Esophagus muscularis mucosa (tissue), 4 donors: Measurements from ENCODE around the gene CEBPZOS. TPM values are rescaled to one million over a fixed set of nuclear protein-coding genes. Genes with fewer than 3 reads are reported as not detected.

Source experiments
- DNase-seq: peaks from one replicate; pipeline ENCODE4 v3.0.0-alpha.2; 2017; ENCODE audit errors: extremely low spot score
- H3K27ac ChIP-seq, 4 donors: fragments of 200-600 bp; sonication (generic); replicated peaks in 1 of 4; 1 replicate in 3 of 4; 2 replicates in 1 of 4; pipeline ENCODE4 v1.5.1; 2016 to 2019; ENCODE audit warnings: mild to moderate bottlenecking in 1 of 4
- H3K27me3 ChIP-seq, 4 donors: fragments of 200-600 bp; sonication (generic); one replicate each; pipeline versions ENCODE4 v1.5.1 to v1.6.0; 2016 to 2019
- H3K36me3 ChIP-seq, 4 donors: fragments of 200-600 bp; sonication (generic); one replicate each; pipeline ENCODE4 v1.5.1; 2016 to 2019
- H3K4me1 ChIP-seq, 4 donors: fragments of 200-600 bp; sonication (generic); one replicate each; pipeline ENCODE4 v1.5.1; 2016 to 2019
- H3K4me3 ChIP-seq, 4 donors: fragments of 200-600 bp; sonication (generic); 1 replicate in 2 of 4; 2 replicates in 2 of 4; pipeline ENCODE4 v1.5.1; 2016 to 2019; ENCODE audit warnings: mild to moderate bottlenecking in 4 of 4, moderate library complexity in 1 of 4
- H3K9me3 ChIP-seq, 4 donors: fragments of 200-600 bp; sonication (generic); 1 replicate in 3 of 4; 2 replicates in 1 of 4; pipeline ENCODE4 v1.5.1; 2016 to 2019
- CTCF ChIP-seq, 3 experiments: fragments of 200-600 bp in 2 of 3; fragments of 450-650 bp in 1 of 3; sonication (generic) in 2 of 3; IDR thresholded peaks; one replicate each; pipeline ENCODE4 v1.5.1; 2017 to 2019; ENCODE audit warnings: antibody characterized with exemption in 3 of 3, mild to moderate bottlenecking in 2 of 3, moderate library complexity in 1 of 3
- EP300 ChIP-seq: sonication (generic); formaldehyde crosslinking; IDR thresholded peaks from one replicate; pipeline ENCODE4 v1.6.1; 2017; ENCODE audit warnings: antibody characterized with exemption
- POLR2A ChIP-seq: fragments of 450-650 bp; IDR thresholded peaks from one replicate; pipeline ENCODE4 v1.6.1; 2017; ENCODE audit warnings: antibody characterized with exemption, moderate library complexity, mild to moderate bottlenecking, low read depth
- POLR2AphosphoS5 ChIP-seq, 2 donors: sonication (generic); formaldehyde crosslinking; IDR thresholded peaks; one replicate each; pipeline ENCODE4 v1.6.1; 2017; ENCODE audit warnings: antibody characterized with exemption in 2 of 2
- WGBS: methylation state at CpG from one replicate; pipeline ENCODE4 v1.1.5; 2018; 5-methylcytosine and 5-hydroxymethylcytosine counted together
- intact Hi-C: fragments of 100-400 bp; cut with DNase I; formaldehyde crosslinking; loops from one replicate; pipeline ENCODE4 v1.15.1; 2023
- total RNA-seq, 4 donors: library from RNA; depleted of rRNA; stranded (reverse); fragments of >200 nt; gene quantifications; one replicate each; pipeline versions ENCODE4 v1.1.0 to v1.2.1, GENCODE V29; 2016

Gene CEBPZOS
- total RNA-seq, 4 donors from 2014 or later, result 25.2 to 31.6 (median 28.2) TPM

- Histone ChIP-seq H3K27ac (no peak overlapping the region), H3K4me1 (peaks cover 11 to 35% (median 31%) of the 10 kb centered on the region in 4 donors), H3K4me3 (no peak overlapping the region), H3K9me3 (no peaks in the 10 kb centered on the region), H3K36me3 (peaks cover 0 to 11% (median 0%) of the 10 kb centered on the region in 4 donors), H3K27me3 (no peaks in the 10 kb centered on the region)
- DNase-seq, result no peak
- 88% methylated on average over 4 of the region's 4 CpGs for WGBS
- intact Hi-C loops, result loop anchor here (5.0 kb wide), 1 partner anchor 78 kb away; the partner anchor contains the start of genes CEBPZ and NDUFAF7
- TF ChIP-seq EP300 (no peak), CTCF (IDR thresholded peaks at IDR 0.05) (no peak), POLR2A (no peak), POLR2AphosphoS5 (IDR thresholded peaks at IDR 0.05) (no peak)
These were observed 41.5 kb upstream of the CEBPZOS start for GRCh38 chr2:37154785-37155184.

- Histone ChIP-seq H3K36me3 (peaks cover 0 to 11% (median 0%) of the 10 kb centered on the region in 4 donors), H3K9me3 (no peaks in the 10 kb centered on the region), H3K4me1 (peaks cover 11 to 33% (median 26%) of the 10 kb centered on the region in 4 donors), H3K27me3 (no peaks in the 10 kb centered on the region), H3K4me3 (peak overlapping the region; percentile 70 to 100 (median 90)), H3K27ac (peak overlapping the region; percentile 86 to 95 (median 92))
- no peak for DNase-seq
- WGBS, result 1% methylated on average over 12 of the region's 27 CpGs
- no peak for TF ChIP-seq EP300
- TF ChIP-seq CTCF (IDR thresholded peaks at IDR 0.05), result no peak
- TF ChIP-seq POLR2AphosphoS5 (IDR thresholded peaks at IDR 0.05), result no peak
- no peak for TF ChIP-seq POLR2A
- intact Hi-C loops, result loop anchor here (5.0 kb wide), 1 partner anchor 76 kb away; the partner anchor contains the start of genes CEBPZ and NDUFAF7
These were observed 40.0 kb upstream of the CEBPZOS start for GRCh38 chr2:37156071-37156856.

GRCh38 chr2:37156857-37157714, 39.2 kb upstream of the CEBPZOS start, which contains the start of gene EIF2AK2:
Gene EIF2AK2, minus strand, starts transcription at chr2:37156980. Its CDS starts 9,174 bp downstream, at chr2:37147806.
- no peak for DNase-seq
- WGBS, result 27% methylated on average over 18 of the region's 55 CpGs
- peak within 1 kb of the TSS; percentile 70 to 100 (median 90) for H3K4me3 ChIP-seq
- peaks cover 11 to 31% (median 23%) of the 10 kb centered on the region in 4 donors for H3K4me1 ChIP-seq
- peaks cover 0 to 5% (median 0%) of the 10 kb centered on the region in 4 donors for H3K36me3 ChIP-seq
- no peaks in the 10 kb centered on the region for H3K9me3 ChIP-seq
- TF ChIP-seq CTCF (IDR thresholded peaks at IDR 0.05), result no peak
- TF ChIP-seq POLR2A, result no peak
- peak; percentile 58 to 67 for TF ChIP-seq POLR2AphosphoS5 (IDR thresholded peaks at IDR 0.05)
- no peak for TF ChIP-seq EP300
- peak within 1 kb of the TSS; percentile 86 to 95 (median 92) for H3K27ac ChIP-seq
- H3K27me3 ChIP-seq, result no peaks in the 10 kb centered on the region
- intact Hi-C loops, result loop anchor here (5.0 kb wide), 1 partner anchor 75 kb away; the partner anchor contains the start of genes CEBPZ and NDUFAF7

- intact Hi-C loops, result no loop called here
- WGBS, result 93% methylated on average over 1 of the region's 1 CpG
- H3K4me1 ChIP-seq, result no peaks in the 10 kb centered on the region
- H3K4me3 ChIP-seq, result no peak overlapping the region
- H3K36me3 ChIP-seq, result no peaks in the 10 kb centered on the region
- TF ChIP-seq POLR2AphosphoS5 (IDR thresholded peaks at IDR 0.05) (no peak), CTCF (IDR thresholded peaks at IDR 0.05) (no peak), EP300 (no peak), POLR2A (no peak)
- DNase-seq, result no peak
- no peak overlapping the region for H3K27ac ChIP-seq
- H3K9me3 ChIP-seq, result no peaks in the 10 kb centered on the region
- H3K27me3 ChIP-seq, result no peaks in the 10 kb centered on the region
These were observed 31.5 kb upstream of the CEBPZOS start for GRCh38 chr2:37164757-37165156.
